OCI-M2 (cell line): ENCODE data around the gene FCHSD2.

ENCODE experiments used
- DNase-seq: peaks from one replicate; lab custom pipeline; 2025; ENCODE audit not compliant: unreplicated experiment; lab: John Stamatoyannopoulos, UW

Gene FCHSD2

DNA sequence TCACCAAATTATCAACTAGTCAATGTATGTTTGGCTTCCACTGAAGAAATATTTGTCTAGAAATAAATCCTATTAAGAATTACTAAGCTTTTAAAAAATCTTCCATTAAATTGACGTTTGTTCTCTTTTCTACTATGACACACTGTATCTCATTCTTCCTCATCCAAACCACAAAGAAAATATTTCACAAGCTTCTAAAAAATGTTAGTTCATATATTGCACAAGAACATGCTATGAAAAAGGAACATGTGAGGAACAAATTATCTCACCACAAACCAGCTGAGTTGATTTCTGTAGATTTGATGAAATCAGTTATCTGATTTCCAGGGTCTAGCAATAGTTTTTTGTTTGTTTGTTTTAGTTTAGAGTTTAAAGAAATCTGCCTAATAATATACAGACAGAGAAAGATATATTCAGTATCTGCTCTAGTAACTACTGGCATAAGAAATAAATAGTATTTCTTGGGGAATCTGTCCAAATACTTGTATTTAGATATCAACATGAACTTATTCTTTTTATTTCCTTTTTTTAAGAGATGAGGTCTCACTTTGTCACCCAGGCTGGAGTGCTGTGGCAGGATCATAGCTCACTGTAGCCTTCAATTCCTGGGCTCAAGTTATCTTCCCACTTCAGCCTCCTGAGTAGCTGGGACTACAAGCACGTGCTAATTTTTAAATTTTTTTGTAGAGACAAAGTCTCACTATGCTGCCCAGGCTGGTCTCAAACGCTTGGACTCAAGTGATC, 166.2 kb downstream of the FCHSD2 start:
- DNase-seq: no peak

DNA sequence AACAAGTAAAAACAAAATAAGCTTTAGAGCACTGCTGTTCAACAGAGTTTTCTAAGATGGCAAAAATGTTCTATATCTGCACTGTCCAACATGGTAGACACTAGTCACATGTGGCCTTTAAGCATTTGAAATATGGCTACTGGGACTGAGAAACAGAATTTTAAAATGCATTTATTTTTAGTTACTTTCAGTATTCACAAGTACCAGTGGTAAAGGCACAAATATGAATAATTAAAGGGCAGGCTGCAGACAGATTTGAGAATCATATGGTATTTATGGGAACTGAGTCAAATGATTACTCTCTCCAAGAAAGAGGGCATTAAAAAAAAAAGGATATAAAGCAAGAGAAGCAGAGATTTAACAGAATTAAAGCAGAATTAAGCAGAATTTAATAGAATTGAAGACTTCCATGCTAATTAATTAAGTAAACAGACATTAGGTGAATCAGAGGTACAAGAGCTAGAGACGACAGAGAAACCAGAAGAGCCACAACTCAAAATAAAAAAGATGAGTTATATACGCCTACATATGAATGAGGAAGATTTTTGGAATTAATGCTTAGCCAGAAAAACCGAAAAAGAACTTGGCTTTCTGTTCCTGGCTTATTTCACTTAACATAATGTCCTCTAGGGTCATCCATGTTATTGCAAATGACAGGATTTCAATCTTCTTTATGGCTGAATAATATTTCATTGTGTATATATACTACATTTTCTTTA, 167.5 kb downstream of the FCHSD2 start:
- no peak for DNase-seq

DNA sequence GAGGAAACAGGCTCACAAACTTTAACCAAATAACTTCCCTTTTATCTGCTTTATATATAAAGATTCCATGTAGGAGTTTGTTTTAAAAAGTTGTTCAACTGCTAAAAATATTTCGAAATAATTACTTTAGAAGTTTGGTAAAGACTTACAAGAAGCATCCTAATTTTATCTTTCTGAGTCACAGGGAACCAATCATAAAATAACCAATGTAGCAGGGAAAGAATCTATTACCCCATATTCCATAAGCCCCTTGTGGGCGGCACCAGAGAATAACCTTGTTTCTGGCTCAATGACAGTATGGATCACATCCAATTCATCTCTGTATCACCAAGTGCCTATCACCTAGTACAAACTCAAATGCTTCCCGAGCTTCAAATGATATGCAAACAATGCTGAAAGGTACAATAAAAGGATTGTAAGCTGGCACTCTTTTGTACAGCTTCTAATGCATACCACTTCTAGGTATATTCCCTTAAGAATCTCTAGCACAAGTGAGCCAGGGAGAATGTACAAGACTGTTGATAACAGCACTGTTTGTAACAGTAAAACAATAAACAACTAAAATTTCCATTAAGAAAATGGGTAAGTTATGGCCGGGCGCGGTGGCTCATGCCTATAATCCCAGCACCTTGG, 169.5 kb downstream of the FCHSD2 start:
- no peak for DNase-seq

GRCh38 chr11:72971192-72971967, 170.7 kb downstream of the FCHSD2 start:
- DNase-seq: no peak

DNA sequence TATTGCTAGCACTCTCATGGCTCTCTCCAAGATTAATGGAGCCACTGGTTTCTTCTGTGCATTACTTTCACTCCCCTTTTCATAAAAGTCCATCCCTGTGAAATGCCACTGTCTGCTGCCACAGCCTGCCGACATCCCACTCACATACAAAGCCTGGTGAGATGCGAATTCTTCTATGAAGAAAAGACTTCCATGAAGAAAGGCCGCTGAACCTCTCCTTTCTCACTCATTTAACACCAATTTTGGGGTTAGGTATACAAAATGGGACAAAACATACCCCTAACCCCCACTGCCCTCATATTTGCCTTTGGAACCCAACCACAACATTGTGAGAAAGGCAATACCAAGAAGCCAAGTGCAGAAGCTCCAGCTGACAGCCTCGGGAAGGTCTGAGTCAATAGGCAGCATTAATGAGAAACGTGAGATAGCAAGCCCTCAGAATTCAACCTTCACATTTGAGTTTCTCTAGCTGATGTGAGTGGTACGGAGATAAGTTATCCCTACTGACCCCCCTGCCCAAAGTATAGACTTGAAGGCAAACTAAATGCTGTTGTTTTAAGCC, 171.5 kb downstream of the FCHSD2 start:
- no peak for DNase-seq

GRCh38 chr11:72969894-72970335, 172.2 kb downstream of the FCHSD2 start:
- DNase-seq: no peak

DNA sequence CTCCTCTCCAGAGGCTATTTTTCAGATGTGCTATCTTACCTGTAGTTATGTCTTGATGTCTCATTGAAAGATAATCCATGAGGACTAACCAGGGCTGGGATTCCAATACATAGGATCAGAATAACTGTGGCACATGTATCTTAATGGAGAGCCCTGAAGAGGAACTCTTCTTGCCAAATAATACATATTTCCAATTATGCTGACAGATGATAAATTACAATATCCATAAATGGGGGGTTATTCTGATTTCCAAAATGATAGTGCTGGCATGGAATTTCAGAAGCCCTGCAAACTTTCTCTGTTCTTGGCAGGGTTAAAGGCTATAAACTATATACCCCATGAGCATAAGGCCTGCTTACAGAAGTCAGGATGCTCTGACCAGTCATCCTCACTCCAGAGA, 173.7 kb downstream of the FCHSD2 start:
- DNase-seq: no peak

DNA sequence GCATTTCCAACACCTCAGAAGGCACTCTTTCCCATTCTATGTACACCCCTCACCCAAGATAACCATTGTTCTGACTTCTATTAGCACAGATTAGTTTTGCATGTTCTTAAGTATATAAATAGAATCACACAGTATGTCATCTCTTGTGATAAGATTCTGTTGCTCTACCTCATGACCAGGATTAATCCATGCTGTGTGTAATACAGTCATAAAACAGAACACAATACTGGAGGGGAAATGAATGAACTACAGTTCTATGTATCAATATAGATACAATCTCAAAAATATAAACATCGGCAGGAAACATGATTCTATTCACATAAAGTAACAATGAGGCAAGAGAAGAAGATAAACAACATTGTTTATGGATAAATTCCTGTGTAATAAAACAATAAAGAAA, 176.4 kb downstream of the FCHSD2 start:
- DNase-seq: no peak

DNA sequence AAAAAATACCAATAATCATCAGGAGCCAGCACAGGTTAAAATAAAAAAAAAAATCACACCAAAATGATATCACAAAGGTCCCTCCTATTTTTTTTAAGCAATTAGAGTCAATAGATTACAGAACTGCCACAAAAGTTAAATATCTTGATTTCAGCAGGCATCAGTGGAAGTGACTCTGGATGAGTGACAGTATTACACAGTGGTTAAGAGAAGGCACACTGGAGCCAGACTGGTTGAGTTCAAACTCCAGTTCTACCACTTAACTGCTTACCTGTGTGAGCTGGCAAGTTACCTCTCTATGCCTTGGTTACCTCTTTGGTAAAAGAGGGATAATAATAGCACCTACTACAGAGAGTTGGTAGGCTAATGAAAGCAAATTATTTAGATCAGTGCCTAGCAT, 179.4 kb downstream of the FCHSD2 start:
- DNase-seq: no peak

DNA sequence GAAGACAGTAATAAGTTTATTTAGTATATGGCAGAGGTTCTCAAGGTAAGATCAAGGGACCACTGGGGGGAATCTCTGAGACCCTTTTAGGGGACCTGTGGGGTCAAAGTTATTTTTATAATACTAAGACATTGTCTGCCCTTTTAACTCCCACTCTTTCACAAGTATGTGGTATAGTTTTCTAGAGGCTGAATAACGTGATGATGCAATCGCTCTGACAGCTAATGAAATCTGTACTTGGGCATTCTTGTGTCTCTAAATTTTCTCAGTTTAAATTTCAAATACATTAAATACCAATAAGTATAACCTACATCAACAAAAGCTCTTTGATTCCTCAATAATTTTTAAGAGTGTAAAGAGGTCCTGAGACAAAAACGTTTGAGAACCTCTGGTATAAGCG, 180.0 kb downstream of the FCHSD2 start:
- no peak for DNase-seq

DNA sequence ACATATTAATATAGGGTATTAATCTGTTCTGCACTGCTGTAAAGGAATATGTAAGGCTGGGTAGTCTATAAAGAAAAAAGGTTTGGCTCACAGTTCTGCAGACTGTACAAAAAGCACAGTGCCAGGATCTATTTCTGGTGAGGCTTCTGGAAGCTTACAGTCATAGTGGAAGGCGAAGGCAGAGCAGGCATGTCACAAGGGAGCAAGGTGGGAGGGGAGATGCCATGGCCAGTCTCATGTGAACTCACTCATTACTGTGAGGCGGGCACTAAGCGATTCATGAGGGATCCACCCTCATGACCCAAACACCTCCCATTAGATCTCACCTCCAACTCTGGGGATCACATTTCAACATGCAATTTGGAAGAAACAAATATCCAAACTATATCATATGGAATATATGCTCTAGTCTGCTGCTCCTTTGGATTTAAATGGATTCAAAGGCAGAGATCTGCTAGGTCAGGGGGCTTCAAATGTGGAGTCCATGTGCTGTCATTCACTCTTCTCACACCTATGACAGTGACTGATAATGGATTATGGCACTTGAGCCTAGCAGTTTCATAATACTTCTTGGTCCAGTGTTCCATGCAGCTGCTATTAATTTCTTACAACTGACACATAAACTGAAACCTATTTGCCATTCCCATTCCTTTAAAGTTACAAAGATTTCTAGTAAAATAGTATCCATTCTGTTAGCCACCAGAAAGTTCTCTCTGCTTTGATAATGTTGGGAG, 182.0 kb downstream of the FCHSD2 start:
- no peak for DNase-seq

DNA sequence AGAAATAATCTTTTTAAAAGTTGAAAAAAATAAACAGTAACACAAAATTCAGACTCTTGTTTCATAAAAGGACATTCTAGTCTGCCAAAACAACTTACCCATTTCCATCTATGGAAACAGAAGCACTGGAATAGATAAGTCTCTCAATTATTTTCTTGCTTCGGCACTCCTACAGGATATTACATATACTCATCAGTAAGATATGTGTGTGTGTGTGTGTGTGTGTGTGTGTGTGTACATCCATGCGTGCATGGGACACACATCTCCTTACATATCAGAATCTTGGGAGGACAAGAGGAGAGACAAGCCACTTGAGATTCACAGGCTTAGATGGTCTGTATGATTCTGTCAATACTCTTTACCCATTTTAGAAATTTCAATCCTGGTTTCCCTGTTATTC, 183.3 kb downstream of the FCHSD2 start:
- no peak for DNase-seq

- DNase-seq: no peak
These were observed 186.7 kb downstream of the FCHSD2 start for GRCh38 chr11:72955466-72955865.

GRCh38 chr11:72954860-72955259, 187.3 kb downstream of the FCHSD2 start:
- DNase-seq: no peak

DNA sequence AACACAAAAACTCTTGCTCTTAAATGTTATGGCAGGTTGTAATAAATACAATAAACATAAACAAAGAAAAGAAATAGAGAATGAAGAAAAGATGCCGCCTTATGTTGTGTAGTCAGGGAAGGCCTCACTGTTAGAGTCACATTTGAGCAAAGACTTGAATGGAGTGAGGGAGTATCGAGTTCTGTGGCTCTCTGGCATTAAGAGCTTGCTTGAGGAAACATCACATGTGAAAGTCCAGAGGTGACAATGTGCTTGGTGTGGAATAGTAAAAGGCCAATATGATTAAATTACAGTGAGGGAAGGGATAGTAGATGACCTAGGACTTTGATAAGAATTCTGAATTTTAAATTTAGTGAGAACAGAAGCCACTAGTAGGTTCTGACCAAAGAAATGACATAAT, 188.5 kb downstream of the FCHSD2 start:
- no peak for DNase-seq

- no peak for DNase-seq
These were observed 190.2 kb downstream of the FCHSD2 start for GRCh38 chr11:72951888-72952287.

- no peak for DNase-seq
These were observed 190.9 kb downstream of the FCHSD2 start for GRCh38 chr11:72951193-72951592.

DNA sequence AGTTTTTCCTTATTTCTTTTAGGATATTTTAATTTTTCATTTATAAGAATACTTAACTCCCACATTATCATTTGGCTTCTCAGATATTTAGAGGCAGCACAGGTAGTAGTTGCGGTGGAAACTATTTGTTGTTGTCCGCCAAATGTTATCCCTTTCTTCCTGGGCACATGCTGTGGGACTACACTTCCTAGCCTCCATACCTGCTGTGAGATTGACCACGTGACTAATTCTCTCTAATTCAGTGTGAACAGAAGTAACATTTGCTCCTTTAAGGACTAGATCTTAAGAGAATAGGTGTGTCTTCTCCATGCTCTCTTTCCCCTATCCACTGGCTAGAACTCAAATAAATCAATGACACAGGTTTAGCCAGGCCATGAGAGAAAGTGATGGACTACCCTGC, 191.4 kb downstream of the FCHSD2 start:
- DNase-seq: no peak

- no peak for DNase-seq
These were observed 194.9 kb downstream of the FCHSD2 start for GRCh38 chr11:72947229-72947628.

- DNase-seq: no peak
These were observed 198.5 kb downstream of the FCHSD2 start for GRCh38 chr11:72943664-72944063.
